Heart left ventricle (tissue), 13 donors: ENCODE results near the gene FAM187B.

Source experiments
- CTCF ChIP-seq, 12 donors: fragments of 200-600 bp; sonication (generic) in 4 of 12; IDR thresholded peaks; one replicate each; pipeline versions ENCODE4 v1.5.0 to v1.8.0; 2018 to 2022; ENCODE audit warnings: antibody characterized with exemption in 12 of 12, mild to moderate bottlenecking in 5 of 12
- POLR2A ChIP-seq, 2 donors: fragments of 450-650 bp; IDR thresholded peaks; one replicate each; pipeline ENCODE4 v1.6.1; 2017; ENCODE audit warnings: antibody characterized with exemption in 2 of 2, mild to moderate bottlenecking in 2 of 2, moderate library complexity in 2 of 2
- donor health status: ischemic (EF 13 %, LVEDD 7.1; RV severe dilation, severe dysfunction).
- donor health status: DM: no; HTN: yes; CAD: no.
- donor health status: DM: no; HTN: no; CAD: no.
- donor health status: ischemic (EF 25% LVEDD 6.9; RV normal size, moderate dysfunction).
- donor health status: ischemic (EF 25% LVEDD 5.7; RV mildly dilated, moderate dysfunction).
- donor health status: ischemic (EF 35%, LVEDD 5.7; RV mildly dilated, moderate dysfunction).
- donor health status: nonischemic (EF 11% LVEDD 7.7; RV severe dilation, severe dysfunction).
- donor health status: DM: yes; HTN: yes; CAD: no.
- donor health status: PGD.
- donor health status: ischemic (EF 29% LVEDD 5.4; RV normal size, mild dysfunction).
- donor health status: nonischemic (EF 23%, LVEDD 6.1; RV moderate dilation, normal function).

- TF ChIP-seq CTCF (IDR thresholded peaks at IDR 0.05) (no peak), POLR2A (IDR thresholded peaks at IDR 0.05) (no peak)
Measured at GRCh38 chr19:35240327-35240726, 11.8 kb upstream of the FAM187B start.
